Superior temporal gyrus (tissue), 1 donor: ENCODE results near the gene SRGN.
"Not testable (repeated sequence)": the region's sequence is repeated elsewhere in the genome, so short reads cannot be mapped to it uniquely, and the experiment has no call there.

Source experiments
- DNase-seq: peaks from one replicate; pipeline ENCODE4 v3.0.0-alpha.2; 2016; ENCODE audit errors: extremely low spot score

The SRGN gene

DNA sequence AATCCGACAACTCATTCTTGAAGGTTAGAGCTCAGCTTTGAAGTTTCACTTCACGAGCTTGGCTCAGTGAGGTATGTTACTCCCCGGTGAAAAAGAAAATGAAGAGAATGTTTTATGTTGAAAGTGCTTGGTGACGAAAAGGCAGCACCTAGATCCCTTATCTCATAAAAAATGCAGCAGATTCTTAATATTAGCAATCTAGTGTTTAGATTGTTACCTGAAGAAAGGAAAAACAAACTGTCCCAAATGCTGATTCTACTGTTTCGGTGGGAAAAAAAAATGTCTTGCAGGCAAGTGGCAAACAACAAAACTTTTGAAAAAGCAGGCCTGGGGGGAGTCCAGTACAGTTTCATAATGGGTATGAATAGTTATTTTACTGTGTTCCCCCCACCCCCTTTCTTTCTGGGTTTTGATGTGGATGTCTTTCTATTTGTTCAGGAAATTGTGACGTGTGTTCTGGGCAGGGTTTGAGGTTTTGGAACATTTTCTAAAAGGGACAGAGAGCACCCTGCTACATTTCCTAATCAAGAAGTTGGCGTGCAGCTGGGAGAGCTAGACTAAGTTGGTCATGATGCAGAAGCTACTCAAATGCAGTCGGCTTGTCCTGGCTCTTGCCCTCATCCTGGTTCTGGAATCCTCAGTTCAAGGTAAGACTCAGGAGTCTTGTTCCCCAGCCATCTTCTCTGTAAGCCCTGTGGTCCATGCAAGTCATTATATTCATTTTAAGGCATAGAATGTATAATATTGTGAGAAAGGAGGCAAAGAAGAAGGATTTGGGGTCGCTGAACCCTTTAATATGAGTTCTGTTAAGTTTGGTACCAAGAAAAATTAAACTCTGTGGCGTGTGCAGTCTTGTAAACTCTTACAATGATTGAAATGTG is at the start of gene SRGN:
TSS of gene SRGN (plus strand) at position 514 of the 881 bp plus-strand sequence. CDS start at position 569, 55 bp downstream.
- peak; percentile 25 for DNase-seq

DNA sequence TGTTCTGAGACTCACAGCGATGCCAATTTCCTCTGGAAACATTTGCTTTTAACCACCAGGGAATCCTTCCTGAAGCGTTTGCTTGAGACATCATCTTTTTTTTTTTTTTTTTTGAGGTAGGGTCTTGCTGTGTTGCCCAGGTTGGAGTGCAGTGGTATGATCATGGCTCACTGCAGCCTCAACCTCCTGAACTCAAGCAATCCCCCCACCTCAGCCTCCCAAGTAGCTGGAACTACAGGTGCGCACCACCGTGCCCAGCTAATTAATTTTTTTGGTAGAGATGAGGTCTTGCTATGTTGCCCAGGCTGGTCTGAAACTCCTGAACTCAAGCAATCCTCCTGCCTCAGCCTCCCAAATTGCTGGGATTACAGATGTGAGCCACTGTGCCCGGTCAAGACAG is 47.0 kb upstream of the SRGN start:
- DNase-seq, result not testable (repeated sequence)

DNA sequence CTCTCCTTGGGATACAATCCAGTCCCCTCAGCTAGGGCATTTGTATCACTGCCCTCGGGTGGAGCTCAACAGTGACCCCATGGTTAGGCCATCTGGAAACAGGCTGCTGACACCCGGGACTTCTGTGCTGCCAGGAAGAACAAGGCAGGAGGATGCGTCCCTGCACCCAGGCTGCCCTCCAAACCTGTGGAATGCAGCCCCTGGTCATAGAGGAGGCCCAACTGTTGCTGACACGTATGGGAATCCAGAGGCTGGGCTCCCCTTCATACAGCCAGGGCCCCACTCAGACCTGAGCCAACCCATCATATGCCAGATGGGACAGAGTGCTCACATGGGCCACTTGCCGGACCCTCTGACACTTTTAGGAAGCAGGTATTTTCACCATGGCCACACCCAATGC is 45.5 kb upstream of the SRGN start:
- no peak for DNase-seq

DNA sequence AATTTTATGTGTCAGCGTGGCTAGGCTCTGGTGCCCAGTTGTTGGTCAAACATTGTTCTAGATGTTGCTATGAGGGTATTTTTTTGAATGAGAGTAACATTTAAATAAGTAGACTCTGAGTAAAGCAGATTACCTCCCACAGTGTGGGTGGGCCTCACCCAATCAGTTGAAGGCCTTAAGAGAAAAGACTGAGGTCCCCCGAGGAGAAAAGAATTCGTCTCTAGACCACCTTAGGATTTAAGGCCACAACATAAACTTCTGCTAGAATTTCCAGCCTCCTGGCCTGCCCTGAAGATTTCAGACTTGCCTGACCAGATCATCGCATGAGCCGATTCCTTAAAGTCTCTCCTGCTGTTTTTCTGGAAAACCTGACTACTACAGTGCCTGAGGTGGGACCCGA is 45.1 kb upstream of the SRGN start:
- DNase-seq, result no peak

DNA sequence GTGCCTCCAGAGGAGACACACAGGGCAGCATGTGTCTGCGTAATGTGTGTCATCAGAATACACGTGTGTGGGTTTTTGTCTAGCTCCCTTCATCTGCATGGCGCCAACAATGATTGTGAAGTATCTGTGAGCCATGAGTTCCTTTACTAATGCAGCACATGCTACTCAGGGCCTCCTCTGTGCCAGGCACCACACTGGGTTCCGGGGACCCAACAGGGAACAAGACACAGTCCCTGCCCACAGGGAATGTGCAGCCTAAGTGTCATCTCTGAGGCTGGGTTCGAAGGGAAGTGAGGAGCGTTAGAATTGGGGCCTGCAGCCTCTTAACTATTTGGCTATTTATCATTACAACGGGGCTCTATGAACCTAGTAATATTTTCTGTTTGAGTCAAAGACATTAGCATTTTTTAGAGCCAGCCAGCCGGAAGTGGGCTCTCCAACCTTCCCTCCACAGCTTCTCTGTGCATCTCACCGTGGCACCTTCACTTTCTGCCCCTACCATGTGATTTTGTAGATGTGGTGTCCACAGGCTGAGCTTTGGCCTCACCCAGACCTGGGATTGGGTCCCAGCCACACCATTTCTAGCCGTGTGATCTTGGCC is 43.9 kb upstream of the SRGN start:
- no peak for DNase-seq

- DNase-seq, result no peak
Observed at GRCh38 chr10:69044546-69044945, 43.4 kb upstream of the SRGN start.

- no peak for DNase-seq
Observed at GRCh38 chr10:69045441-69046300, 42.2 kb upstream of the SRGN start.

GRCh38 chr10:69047111-69047832 is 40.6 kb upstream of the SRGN start:
- no peak for DNase-seq

- DNase-seq, result no peak
Observed at GRCh38 chr10:69048103-69048502, 39.8 kb upstream of the SRGN start.

DNA sequence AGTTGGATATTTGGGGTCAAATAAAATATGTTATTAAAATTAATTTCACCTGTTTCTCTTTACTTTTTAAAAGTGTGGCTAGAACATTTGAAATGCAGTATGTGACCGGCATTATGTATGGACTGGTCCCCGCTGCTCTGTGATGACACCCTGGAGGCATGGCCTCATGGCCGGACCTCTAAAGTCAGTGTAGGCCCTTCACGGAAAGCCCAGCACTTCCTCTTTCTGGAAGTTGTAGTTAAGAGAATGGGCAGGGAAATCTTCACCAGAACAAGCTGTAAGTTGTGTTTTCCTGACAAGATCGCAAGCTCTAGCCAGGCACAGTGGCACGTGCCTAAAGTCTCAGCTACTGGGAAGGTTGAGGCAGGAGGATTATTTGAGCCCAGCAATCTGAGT is 38.3 kb upstream of the SRGN start:
- no peak for DNase-seq

GRCh38 chr10:69051303-69051702 is 36.6 kb upstream of the SRGN start:
- DNase-seq, result no peak

GRCh38 chr10:69051710-69052487 is 36.0 kb upstream of the SRGN start:
- no peak for DNase-seq

GRCh38 chr10:69052736-69053135 is 35.2 kb upstream of the SRGN start:
- DNase-seq, result no peak

DNA sequence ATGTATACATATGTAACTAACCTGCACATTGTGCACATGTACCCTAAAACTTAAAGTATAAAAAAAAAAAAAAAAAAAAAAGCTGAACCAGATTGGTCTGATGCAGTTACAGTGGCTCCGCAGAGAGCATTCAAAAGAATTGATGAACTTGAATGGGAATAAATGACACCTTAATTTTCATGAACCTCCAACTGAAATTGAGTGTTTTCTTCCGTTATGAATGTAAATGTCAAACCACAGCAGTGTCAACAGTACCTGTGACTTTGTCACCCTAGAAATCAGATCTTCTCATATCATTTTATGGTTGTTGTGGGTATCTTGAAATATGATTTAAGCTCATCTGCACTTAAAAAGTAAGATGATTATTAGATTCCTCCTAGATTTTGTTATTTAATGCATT is 32.7 kb upstream of the SRGN start:
- no peak for DNase-seq

GRCh38 chr10:69056129-69056528 is 31.8 kb upstream of the SRGN start:
- no peak for DNase-seq

GRCh38 chr10:69056536-69057260 is 31.2 kb upstream of the SRGN start:
- DNase-seq, result no peak

DNA sequence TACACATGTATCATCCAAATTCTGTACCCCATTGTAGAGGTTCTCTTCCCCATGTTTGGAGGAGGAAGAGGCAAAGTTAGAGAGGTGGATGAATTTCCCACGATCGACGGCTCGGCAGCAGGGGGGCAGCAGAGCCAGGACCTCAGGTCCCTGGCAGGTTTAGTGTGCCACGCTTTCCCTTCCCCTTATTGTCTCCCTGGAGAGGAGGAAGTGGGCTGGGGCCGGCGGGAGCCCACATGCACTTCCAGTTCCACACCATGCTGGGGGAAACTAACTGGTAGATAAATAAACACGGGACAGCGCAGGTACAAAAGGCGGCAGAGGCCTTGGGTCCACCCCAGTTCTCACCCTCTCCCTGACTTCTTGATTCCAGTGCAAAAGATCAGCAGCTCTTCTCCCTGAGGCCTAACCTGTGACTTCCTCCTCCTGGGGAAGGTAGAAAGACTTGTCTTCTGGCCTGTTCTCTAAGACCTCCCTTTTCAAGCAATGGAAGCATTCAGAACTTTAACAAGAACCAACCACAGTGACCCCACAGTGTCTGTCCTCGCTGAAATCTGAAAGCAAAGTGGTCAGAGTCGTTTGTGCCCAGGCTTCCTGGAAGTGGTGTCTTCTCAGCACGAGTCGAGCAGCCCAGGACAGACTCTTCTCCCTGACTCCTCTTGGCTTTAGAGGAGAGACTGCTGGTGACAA is 30.5 kb upstream of the SRGN start:
- DNase-seq, result no peak

DNA sequence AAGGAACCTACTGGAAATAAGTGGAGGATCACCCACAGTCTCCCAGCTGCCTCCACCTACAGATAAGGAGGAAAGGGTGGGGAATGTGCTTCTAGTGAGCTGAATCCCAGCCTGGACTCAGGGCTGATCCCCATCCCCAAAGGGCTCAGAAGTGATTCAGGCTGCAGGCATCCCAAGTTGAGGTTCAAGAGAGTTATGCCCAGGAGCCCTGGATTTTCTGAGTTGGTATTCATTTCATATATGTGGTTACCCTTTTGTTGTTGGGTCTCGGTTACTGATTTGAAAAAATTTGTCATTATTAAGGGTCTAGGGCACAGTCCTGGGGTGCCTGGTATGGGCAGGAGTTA is 30.0 kb upstream of the SRGN start:
- DNase-seq, result no peak

- DNase-seq, result no peak
Observed at GRCh38 chr10:69060127-69060798, 27.6 kb upstream of the SRGN start.
